NCI-H82 (cell line): ENCODE data around the gene FMNL3.
A peak's percentile ranks its signal among the peaks of the same experiment; 100 is the strongest.
"Not testable (repeated sequence)": the region's sequence is repeated elsewhere in the genome, so short reads cannot be mapped to it uniquely, and the experiment has no call there.

ENCODE experiments used
- DNase-seq: peaks from one replicate; lab custom pipeline; 2025; lab: John Stamatoyannopoulos, UW

FMNL3 gene

GRCh38 chr12:49631336-49631907 is 75.8 kb downstream of the FMNL3 start:
- no peak for DNase-seq

- DNase-seq, result no peak
Measured at GRCh38 chr12:49627752-49628360, 79.3 kb downstream of the FMNL3 start.

- no peak for DNase-seq
Measured at GRCh38 chr12:49626836-49627235, 80.4 kb downstream of the FMNL3 start.

GRCh38 chr12:49626169-49626835 is 80.9 kb downstream of the FMNL3 start:
- DNase-seq, result no peak

GRCh38 chr12:49624921-49625577 is 82.2 kb downstream of the FMNL3 start:
- DNase-seq, result no peak

GRCh38 chr12:49623142-49623904 is 83.9 kb downstream of the FMNL3 start, which contains the start of gene PRPF40B:
TSS of gene PRPF40B (plus strand) at chr12:49623561. CDS start at chr12:49623591, 30 bp downstream.
- DNase-seq, result peak; percentile 97

- DNase-seq, result peak; percentile 67
Measured at GRCh38 chr12:49622501-49623141, 84.6 kb downstream of the FMNL3 start.

- no peak for DNase-seq
Measured at GRCh38 chr12:49621651-49622500, 85.3 kb downstream of the FMNL3 start.

GRCh38 chr12:49619286-49619685 is 87.9 kb downstream of the FMNL3 start:
- DNase-seq, result no peak

- no peak for DNase-seq
Measured at GRCh38 chr12:49618576-49618975, 88.6 kb downstream of the FMNL3 start.

GRCh38 chr12:49616533-49617219 is 90.5 kb downstream of the FMNL3 start:
- peak; percentile 67 for DNase-seq

- DNase-seq, result no peak
Measured at GRCh38 chr12:49615725-49616124, 91.5 kb downstream of the FMNL3 start.

GRCh38 chr12:49612210-49612609 is 95.0 kb downstream of the FMNL3 start:
- no peak for DNase-seq

GRCh38 chr12:49610785-49611184 is 96.4 kb downstream of the FMNL3 start:
- not testable (repeated sequence) for DNase-seq

- DNase-seq, result peak; percentile 40
Measured at GRCh38 chr12:49609875-49610154, 97.4 kb downstream of the FMNL3 start.

GRCh38 chr12:49609059-49609874 is 97.9 kb downstream of the FMNL3 start:
- no peak for DNase-seq

- not testable (repeated sequence) for DNase-seq
Measured at GRCh38 chr12:49605539-49605938, 101.7 kb downstream of the FMNL3 start, which contains the start of gene FAM186B. TSS of gene FAM186B (minus strand) at chr12:49605639. CDS start at chr12:49605477, 162 bp downstream.

- no peak for DNase-seq
Measured at GRCh38 chr12:49604856-49605255, 102.3 kb downstream of the FMNL3 start.

GRCh38 chr12:49603721-49604120 is 103.5 kb downstream of the FMNL3 start:
- DNase-seq, result no peak
